ENCODE data around the gene PTGIR.

DNA sequence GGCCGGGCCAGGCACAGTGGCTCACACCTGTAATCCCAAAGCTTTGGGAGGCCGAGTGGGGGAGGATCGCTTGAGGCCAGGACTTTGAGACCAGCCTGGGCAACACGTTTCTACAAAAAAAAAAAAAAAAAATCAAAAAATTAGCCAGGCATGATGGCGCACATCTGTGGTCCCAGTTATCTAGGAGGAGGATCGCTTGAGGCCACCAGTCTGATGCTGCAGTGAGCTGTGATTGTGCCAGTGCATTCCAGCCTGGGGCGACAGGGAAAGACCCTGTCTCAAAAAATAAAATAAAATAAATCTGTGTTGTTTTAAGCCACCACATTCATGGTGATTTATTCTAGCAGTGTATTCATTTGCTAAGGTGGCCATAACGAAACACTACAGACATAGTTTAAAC lies 40.2 kb upstream of the PTGIR start:
- TF ChIP-seq, protein P1, sequence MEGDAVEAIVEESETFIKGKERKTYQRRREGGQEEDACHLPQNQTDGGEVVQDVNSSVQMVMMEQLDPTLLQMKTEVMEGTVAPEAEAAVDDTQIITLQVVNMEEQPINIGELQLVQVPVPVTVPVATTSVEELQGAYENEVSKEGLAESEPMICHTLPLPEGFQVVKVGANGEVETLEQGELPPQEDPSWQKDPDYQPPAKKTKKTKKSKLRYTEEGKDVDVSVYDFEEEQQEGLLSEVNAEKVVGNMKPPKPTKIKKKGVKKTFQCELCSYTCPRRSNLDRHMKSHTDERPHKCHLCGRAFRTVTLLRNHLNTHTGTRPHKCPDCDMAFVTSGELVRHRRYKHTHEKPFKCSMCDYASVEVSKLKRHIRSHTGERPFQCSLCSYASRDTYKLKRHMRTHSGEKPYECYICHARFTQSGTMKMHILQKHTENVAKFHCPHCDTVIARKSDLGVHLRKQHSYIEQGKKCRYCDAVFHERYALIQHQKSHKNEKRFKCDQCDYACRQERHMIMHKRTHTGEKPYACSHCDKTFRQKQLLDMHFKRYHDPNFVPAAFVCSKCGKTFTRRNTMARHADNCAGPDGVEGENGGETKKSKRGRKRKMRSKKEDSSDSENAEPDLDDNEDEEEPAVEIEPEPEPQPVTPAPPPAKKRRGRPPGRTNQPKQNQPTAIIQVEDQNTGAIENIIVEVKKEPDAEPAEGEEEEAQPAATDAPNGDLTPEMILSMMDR (IDR thresholded peaks at IDR 0.05; ENCODE audit: poor library complexity): no peak
- TF ChIP-seq EZH2 (IDR thresholded peaks at IDR 0.05; ENCODE audit: borderline replicate concordance) (no peak), EZH2phosphoT487 (IDR thresholded peaks at IDR 0.05; ENCODE audit: low read depth, severe bottlenecking, unreplicated experiment) (no peak)
